Stimulated activated CD4-positive, alpha-beta T cell treated with anti-CD3 and anti-CD28 coated beads, TNF-alpha, amount 100 ng/mL, for 48 hours (primary cell): Measurements from ENCODE around the gene OR6S1.

Experiments
- DNase-seq, 3 donors: peaks; one replicate each; pipeline ENCODE4 v3.0.0-alpha.2; 2020; ENCODE audit warnings: low read depth in 3 of 3

The OR6S1 gene, protein sequence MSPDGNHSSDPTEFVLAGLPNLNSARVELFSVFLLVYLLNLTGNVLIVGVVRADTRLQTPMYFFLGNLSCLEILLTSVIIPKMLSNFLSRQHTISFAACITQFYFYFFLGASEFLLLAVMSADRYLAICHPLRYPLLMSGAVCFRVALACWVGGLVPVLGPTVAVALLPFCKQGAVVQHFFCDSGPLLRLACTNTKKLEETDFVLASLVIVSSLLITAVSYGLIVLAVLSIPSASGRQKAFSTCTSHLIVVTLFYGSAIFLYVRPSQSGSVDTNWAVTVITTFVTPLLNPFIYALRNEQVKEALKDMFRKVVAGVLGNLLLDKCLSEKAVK

DNA sequence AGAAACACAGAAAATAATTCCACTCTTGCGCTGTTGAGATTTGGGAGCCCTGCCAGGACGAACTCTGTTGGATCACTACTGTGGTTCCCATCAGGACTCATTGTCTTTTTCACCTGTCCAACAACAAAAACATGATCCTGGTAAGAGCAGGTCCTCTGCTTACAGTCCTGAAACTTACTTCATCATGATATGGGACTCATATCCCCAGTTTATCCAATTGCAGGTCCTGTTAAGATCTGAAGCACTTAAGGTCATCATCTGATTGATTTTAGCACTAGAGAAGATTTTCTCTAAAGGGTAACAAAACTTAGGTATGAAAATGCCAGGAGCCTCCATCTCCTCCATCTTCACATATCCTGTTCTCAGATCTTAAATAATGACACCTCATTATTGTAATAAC, at the start of gene OR6S1:
TSS of gene OR6S1 (minus strand) at position 101 of the 400 bp plus-strand sequence. CDS start at position 101, 0 bp downstream.
- DNase-seq = no peak

DNA sequence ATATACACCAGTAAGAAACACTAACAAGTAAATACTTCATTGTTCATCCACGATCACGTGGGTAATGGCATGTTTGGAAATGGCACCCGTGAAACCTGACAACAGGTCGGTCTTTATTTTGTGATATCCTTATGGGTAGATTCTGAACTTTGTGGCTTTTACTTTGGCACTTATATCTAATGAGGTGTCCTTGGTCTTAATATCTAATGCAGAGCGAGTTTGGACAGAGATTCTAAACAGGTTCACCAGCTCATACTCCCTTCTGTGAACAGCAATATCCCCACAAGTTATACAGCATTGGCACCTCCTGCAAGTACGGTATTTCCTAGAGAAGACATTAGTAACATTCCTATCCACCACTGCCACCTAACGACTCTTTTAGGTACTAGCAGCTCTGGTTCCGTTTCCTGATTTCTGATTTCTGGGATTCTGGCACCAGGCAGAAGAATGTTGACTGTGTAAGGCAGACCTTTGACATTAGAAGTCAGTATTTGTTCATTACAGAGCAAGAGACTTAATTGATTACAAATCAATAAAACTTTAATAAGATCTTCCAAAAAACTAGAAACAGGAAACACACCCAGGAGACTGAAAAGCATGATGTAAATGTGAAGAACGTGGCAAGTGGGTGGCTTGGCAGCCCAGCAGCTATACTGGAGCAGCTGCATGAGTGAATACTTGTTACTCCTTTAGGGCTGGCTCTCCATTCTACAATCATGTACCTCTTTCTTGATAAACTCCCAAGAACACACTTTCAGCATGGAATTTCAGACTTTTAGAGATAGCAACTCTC, 49.6 kb upstream of the OR6S1 start:
- peak in 1 of 3 donors; percentile 8 for DNase-seq

GRCh38 chr14:20688167-20688839, 46.8 kb upstream of the OR6S1 start, which contains the start of gene ANG:
ANG (plus strand) TSS chr14:20688764; CDS start chr14:20693565, 4,801 bp downstream.
- DNase-seq = no peak

DNA sequence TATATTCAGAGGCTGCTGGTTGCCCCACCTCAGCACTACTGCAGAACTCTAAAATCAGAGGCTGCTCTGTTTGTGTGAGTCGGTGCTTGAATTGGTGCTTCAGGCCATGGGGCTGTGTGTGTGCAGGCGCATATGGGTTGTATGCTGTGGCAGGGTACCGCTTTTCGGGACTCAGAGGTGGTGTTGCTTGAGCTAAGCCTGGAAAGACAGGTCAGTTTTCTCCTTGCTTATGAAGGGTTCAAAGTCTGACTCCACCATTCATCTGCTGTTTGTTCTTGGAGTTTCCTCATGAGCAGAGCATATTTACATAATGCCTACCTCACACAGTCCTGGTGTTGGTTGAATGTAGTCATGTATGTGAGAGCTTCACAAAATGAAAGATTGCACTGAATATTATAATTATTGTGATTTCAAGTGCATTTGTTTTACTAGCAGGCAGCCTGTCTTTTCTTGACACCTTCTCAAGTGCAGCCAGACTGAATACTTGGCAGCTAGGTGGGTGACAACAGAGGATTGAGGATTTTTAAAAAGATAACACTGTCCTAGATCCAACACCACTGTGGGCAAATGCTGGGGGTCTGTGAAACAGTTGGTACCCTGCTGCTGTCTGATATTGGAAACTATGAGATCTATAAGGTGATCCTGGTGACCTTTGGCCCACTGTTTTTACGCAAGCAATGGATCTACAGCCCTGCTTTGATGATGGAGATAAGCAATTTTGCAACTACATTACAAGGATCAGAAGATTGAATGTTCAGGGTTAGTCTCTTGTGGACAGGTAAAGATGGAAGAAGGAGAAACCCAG, 46.1 kb upstream of the OR6S1 start:
- no peak for DNase-seq

DNA sequence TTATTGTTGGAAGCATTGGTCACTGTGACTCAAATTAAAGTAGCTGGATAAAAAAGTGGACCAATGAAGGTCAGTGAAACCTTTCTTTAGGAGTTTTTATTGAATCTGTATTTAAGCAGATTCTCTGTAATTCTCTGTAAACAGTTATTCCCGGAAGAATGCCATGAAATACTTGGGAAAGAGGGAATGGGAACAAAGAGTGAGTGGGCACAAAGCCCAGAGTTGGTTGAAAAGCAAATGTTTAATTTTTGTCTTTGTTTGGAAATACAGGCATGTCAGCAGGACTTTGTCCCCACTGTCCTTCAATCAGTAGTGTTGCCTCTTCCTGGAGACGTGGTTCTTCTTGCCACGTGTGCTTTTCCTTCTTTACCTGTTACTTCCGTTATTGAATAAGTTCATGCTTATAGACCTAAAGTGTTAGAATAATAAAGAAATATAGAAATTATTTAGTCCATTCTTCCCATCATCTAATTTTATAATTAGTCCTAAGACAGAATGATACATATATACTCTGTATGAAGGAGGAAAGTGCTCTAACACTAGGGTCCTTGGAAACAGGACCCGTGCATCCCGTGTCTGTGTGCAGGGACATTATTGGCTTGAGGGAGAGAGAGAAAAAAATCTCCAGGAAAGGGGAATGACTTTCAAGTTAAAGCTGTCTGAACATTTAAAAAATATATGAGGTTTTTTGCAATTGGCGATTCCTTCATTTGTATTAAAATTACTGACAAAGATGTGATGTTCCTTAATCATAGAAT, 45.1 kb upstream of the OR6S1 start:
- no peak for DNase-seq

DNA sequence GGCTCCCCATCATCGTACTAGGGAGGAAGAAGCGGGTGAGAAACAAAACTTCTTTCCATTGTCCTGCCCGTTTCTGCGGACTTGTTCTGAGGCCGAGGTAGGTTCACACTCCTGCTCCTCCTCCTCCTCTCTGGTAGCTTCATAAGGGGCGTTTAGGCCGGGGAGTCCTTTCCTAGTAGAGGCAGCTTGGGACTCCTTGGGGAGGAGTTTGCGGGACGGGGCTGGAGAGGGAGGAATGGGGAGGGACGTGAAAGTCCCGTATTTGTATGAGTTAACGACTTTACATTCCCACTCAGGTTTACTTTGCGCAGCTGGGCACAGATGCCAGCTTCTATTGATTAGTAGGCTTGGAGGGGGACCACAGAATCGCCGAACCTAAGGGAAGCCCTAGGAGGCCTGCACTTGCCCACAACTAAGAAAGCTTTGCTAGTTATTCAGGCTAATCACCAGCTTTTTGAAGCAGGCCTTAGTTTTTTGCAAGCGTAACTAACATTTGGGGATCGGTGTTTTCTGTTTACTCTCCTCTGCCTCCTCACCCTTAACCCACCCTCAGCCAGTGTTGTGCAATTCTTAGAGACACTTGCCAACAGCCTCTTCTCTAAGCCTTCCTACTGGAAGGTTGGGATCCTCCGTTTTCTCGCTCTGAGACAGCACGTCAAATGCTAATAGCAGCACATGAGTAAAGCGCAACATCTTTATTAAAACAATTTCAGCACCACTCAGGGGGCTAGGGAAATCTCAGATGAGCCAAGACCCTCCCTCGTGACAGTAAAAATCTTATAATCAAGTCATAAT, 43.4 kb upstream of the OR6S1 start:
- no peak for DNase-seq

DNA sequence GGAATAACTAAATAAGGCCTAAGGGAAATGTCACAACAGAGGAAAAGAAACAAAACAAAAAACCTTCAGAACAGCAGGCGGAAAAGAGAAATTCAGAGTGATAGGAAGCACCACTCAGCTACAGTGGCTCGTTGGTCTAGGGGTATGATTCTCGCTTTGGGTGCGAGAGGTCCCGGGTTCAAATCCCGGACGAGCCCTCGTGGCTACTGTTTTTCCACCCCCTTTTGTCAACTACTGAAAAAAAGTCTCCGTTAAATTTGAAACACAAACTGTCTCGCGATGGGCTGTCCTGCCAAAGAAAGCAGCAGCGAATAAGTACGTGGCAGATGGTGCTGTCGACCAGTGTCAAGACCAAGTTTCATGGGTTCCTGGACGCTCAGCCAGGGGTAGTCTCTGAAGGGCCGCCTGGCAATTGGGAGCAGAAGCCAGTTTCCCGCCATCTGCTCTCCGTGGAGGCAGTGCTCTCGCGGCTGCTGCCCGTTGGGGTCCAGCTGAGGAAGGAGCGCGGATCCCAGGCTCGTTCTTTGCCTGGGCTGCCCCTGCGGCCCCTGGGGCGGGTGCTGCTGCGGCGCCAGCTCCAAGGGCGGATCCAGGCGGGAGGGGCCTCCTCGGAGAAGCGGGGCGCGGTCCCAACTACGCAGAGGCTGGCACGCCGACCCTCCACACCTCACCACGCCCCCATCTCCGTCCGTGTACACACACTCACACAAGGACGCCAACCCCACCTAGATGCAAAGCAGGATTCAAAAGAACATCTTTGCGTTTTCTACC, 42.6 kb upstream of the OR6S1 start, which contains the start of gene RNASE4:
TSS of gene RNASE4 (plus strand) at position 670 of the 771 bp plus-strand sequence. CDS start 14,812 bp downstream, outside the sequence.
- peak; percentile 63 to 71 (median 70) for DNase-seq

- DNase-seq = peak; percentile 71 to 76 (median 72)
Observed at GRCh38 chr14:20683125-20683890, 41.8 kb upstream of the OR6S1 start.

DNA sequence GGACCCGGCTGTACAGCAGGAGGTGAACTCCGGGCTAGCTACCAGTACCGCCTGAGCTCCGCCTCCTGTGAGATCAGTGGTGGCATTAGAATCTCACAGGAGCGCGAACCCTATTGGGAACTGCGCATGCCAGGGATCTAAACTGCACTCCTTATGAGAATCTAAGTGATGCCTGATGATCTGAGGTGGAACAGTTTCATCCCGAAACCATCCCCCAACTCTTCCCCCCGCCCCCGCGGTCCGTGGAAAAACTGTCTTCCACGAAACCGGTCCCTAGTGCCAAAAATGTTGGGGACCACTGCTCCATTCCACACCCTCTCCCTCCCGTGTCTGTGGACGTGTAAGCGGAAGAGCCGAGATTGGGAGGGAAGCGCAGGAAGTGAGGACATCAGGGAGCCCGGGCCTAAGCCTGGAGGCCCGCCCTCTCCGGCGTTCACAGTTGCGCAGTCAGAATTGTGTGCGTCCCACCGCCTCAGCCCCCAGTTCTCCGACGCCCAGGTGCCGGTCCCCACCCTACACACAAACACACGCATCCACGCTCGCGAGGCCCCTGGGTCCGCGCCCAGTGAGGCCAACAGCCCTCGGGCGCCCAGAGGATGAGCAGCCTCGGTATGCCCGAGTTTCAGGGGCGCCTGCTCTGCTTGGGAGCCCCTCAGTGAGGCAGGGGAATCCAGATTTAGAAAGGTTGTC, 41.1 kb upstream of the OR6S1 start:
- peak; percentile 52 to 71 (median 67) for DNase-seq

- DNase-seq = no peak
Observed at GRCh38 chr14:20682127-20682434, 40.6 kb upstream of the OR6S1 start.

DNA sequence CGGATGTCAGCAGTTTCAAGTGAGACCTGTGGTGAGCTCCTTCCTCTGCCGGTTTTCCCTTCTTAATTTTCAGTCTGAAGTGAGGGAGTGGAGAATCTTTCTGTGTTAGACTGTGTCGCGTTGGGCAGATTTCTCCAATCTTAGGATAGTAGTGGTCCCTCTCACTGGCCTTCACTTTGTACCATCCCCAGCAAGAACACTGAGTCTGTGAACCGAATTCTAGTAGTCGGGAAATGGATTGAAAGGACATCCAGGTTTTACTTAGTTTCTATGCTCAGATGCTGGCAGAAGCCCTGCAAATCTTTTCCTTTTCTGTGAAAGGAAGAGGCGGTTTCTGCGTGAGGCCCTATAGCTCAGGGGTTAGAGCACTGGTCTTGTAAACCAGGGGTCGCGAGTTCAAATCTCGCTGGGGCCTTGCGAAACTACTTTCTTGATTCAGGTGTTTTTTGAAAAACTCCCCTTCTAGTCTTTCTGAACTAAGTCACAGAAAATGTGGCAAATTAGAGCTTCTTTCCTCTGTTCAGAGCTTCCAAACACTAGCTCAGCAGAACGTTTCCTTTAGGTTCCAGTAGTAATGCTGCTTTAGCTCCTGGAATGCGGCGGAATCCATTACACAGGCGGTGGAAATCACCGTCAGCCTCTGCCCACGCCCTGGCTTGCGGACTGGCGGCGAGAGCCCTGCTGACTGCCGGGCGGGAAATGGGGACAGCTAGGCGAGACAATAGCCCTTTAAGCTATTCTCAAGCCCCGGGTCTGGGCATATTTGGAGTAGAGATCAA, 40.0 kb upstream of the OR6S1 start:
- peak; percentile 69 to 83 (median 83) for DNase-seq

DNA sequence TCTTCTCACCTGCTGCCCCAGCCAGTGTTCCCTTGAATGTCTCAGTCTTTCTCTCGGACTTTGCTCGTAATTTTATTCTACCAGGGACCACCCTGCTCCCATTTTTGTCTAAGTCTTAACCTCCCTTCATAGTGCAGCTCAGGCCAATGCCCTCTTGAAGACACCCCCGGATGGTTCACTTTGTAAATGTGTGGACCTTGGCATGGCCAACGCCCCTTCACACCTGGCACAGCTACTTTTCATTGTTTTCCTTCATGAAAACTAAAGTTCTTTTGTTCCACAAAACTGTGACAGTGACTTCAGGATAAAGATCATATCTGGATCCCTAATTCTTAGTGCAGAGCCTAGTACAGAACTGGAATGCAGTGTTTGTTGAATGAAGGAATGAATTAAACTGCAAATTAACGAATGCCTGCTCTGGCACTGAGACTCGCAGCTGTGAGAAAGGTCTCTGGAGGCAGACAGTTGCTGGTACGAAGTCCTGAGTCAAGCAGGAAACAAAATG, 39.4 kb upstream of the OR6S1 start:
- DNase-seq = peak in 1 of 3 donors; percentile 44

DNA sequence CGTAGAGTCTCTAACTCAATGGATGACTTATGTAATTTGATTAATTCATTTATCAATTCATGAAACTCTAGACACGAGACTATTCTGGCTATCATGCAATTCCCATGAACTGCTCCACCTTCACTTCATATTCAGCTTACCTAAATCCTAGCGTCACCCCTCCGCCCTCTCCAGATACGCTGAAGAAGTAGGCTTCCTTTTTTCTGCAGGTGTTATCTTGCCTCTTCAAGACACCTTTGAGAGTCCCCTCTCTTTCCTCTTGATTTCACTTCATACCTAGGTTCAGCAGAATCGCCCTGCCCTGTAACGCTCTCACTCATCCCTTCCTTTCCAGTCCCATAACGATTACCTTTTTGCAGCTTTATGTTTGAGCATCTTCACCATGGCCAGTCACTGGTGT, 38.9 kb upstream of the OR6S1 start:
- DNase-seq = no peak

DNA sequence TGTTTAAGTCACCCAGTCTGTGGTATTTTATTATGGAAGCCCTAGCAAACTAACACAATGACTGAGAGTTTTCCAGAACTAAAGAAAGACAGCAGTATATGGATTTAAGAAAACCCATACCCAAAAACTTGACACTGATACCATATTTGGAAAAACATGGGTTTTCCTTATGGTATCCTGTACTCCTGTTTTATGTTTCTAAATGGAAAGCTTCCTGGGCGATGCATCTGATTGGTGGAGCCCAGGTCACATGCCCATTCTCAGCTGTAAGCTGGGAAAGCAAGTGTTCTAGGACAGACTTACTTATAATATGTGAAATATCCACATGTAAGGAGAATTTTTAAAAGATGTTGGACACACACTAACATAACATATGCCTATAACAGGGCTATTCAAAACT, 38.4 kb upstream of the OR6S1 start:
- DNase-seq = no peak

- no peak for DNase-seq
Observed at GRCh38 chr14:20676072-20676471, 34.6 kb upstream of the OR6S1 start.

DNA sequence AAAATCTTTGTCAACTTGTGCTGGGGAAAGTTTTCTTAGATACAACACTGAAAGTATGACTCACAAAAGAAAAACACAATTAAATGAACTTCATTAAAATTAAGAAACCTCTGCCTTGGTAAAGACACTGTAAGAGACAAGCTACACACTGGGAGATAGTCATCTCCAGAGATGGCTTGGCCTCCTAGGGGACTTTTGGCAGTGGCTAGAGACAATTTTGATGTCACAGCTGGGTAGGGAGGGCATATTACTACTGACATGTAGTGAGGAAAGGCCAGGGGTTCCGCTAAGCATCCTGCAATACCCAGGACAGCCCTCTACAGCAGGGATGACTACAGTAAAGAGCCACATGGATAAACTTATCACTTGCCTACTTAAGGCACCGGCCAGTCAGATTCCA, 34.2 kb upstream of the OR6S1 start:
- DNase-seq = no peak
